ENCODE measurements around the gene LRRC8B.

The LRRC8B gene

DNA sequence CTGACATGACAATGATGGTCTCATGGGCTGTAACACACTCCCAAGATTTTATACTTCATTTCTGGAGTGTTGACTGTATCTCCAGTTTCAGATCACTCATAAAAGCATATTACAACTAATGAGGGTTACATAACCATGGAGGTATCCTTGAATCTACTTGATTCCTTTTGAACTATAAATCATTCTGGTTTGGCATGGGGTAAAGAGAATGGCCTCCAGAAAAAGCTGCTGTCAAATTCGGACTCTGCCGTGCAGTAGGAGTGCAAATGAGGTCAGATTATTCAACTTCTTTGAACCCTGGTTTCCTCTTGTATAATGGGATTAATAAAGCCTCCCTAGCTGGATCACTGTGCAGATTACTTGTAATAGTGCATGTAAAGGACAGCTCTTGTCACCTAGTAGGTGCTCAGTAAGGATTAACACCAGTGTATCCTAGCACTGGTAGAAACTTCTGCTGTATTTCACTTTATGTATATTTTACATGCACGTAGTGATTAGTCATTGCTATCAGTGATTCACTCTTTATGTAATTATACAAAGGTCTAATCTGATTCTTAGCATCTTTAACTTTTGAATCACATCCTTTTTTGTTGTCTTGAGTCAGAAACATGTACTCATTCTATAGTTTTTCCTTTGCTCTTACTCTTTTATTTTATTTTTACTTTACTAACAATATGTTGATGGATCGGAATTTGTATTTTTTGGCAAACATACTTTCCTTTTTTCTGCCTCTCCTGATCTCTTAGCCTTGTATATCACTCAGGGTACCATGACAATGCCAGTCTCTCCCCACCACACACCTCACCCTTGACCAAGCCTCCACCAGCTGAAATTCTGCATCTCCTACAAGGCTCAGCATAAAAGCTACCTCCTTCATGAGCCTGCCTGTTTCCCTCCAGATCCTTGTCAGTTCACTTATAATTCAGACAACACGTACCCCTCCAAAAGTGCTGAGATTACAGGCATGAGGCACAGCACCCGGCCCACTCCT, 111.5 kb downstream of the LRRC8B start:
- no peak for DNase-seq

DNA sequence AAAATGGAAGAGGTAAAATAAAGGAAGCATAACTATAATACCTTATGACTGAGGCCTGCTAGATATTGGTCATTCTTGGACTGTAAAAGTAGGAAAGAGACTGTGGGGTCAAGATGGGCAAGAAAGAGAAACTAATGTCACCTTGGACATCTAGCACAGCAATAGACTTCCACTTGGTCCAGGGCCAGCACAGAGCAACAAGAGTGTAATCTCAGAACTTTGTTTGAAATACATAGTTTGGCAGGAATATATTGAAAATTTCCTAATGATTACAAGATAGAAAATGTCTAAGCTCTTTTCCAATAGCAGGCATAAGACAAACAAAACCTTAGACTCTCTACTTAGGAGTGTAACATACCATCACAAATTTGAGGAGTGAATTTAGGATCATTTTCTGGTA, 112.9 kb downstream of the LRRC8B start:
- no peak for DNase-seq

GRCh38 chr1:89640440-89640839, 115.8 kb downstream of the LRRC8B start:
- DNase-seq: no peak

DNA sequence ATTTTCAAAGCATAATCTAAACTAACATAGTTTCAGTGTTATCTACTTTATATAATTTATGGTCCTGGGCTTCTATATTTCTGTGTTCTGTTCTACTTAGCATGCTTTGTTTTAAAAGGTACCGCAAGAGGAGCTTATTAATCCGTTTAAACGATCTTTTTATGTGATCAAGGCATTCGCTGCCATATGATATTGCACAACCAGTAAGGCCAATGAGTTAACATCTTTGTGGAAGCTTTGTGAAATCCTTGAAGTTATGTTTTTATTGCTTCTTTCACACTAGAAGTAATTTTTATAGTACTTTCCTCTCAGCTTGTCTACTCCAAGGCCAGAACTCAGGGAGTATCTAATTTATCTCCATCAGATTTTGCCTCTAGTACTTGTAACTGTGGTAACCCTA, 117.2 kb downstream of the LRRC8B start:
- no peak for DNase-seq

- DNase-seq: no peak
These were observed 118.9 kb downstream of the LRRC8B start for GRCh38 chr1:89643577-89643976.

DNA sequence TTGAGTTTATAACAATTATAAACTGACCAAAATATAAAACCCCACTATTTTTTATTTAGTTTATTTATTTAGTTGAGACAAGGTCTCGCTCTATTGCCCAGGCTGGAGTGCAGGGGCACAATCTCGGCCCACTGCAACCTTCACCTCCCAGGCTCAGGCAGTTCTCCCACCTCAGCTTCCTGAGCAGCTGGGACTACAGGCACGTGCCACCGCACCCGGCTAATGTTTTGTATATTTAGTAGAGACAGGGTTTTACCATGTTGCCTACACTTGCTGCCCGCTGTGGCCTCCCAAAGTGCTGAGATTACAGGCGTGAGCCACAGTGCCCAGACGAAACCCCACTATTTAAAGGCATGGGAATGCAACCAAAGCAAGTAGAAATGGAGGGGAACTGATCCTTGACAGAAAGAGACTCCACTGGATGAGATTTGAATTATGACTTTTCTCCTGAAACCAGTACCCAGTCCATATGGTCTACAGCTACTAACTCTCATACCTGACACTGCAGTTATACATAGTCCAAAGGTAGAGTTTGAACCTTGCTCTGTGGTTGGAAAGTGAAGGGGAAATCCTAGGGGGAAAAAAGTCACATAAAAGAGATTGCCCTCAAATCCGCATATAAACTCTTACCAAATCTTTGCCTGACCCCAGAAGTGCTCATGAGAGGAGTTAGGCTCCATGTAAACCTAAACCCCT, 119.6 kb downstream of the LRRC8B start:
- no peak for DNase-seq

DNA sequence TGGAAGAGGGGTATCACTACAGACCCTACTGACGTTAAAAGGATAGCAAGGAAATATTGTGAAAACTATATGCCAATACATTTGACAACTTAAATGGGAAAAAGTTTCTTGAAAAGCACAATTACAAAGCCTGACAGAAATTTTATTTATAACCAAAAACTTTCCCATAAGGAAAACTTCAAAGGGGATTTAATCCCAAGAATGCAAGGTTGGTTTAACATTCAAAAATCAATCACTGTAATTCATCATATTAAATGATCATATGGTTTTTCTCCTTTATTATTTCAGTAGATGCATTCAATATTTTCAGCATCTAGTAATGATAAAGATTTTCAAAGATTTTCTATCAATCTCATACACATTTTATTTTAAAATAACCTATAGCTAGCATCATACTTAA, 121.6 kb downstream of the LRRC8B start:
- DNase-seq: no peak

Measured in CD4-positive, alpha-beta T cell treated with Interleukin-1 beta for 1 hour (primary cell).